Activated CD4-positive, alpha-beta memory T cell treated with anti-CD3 and anti-CD28 coated beads, Interleukin-2, amount 10 ng/mL, durations not matched to agents 7 days and 5 days (primary cell): Measurements from ENCODE around the gene SPIRE2. TPM values are rescaled to one million over a fixed set of nuclear protein-coding genes. Genes with fewer than 3 reads are reported as not detected.
"Not testable (repeated sequence)": the region's sequence is repeated elsewhere in the genome, so short reads cannot be mapped to it uniquely, and the experiment has no call there.

Experiments used
- CTCF ChIA-PET: fragments of 350-600 bp; sonication (Branson Sonifier 250); formaldehyde crosslinking; loops from one replicate; lab custom pipeline; 2021; ENCODE audit warnings: antibody characterized with exemption, inconsistent platforms; lab: Charles Lee
- POLR2A ChIA-PET: fragments of 350-600 bp; sonication (Branson Sonifier 250); formaldehyde crosslinking; loops from one replicate; lab custom pipeline; 2021; ENCODE audit warnings: antibody characterized with exemption; lab: Charles Lee
- DNase-seq: peaks from one replicate; pipeline ENCODE4 v3.0.0-alpha.2; 2020
- H3K27ac Mint-ChIP-seq: one replicate; pipeline ENCODE4 v1.8.0; 2021; ENCODE audit warnings: mild to moderate bottlenecking, mixed read lengths
- H3K27me3 Mint-ChIP-seq: one replicate; pipeline ENCODE4 v1.8.0; 2021; ENCODE audit warnings: mixed read lengths
- H3K36me3 Mint-ChIP-seq: one replicate; pipeline ENCODE4 v1.8.0; 2021; ENCODE audit warnings: low read depth, mixed read lengths
- H3K4me1 Mint-ChIP-seq: one replicate; pipeline ENCODE4 v1.8.0; 2021; ENCODE audit warnings: mixed read lengths
- H3K4me3 Mint-ChIP-seq: one replicate; pipeline ENCODE4 v1.8.0; 2021; ENCODE audit warnings: mild to moderate bottlenecking, mixed read lengths
- H3K9me3 Mint-ChIP-seq: one replicate; pipeline ENCODE4 v1.8.0; 2021; ENCODE audit warnings: mixed read lengths
- total RNA-seq, 2 experiments: library from RNA; stranded (reverse); gene quantifications; one replicate each; pipeline ENCODE4 v1.2.3, GENCODE V29; 2021

SPIRE2 gene
- total RNA-seq, 2 experiments from 2014 or later, result 1.6 to 1.8 TPM

DNA sequence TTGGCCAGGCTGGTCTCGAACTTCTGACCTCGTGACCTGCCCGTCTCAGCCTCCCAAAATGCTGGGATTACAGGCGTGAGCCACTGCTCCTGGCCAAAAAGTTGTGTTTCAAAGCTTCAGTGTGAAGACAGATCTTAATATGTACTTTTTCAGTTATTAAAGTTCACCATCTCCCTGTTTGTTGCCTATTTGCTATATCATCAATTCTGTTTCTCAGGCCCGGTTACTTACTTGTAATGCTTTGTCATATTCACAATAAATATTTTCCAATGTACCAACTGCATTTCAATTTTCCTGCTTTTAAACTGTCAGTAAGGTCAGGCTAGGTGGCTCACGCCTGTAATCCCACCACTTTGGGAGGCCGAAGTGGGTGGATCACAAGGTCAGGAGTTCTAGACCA lies 34.3 kb upstream of the SPIRE2 start:
- ChIA-PET POLR2A (interaction anchor here (0.8 to 1.9 kb wide), 5 partner anchors 10 to 88 kb away, joined by 3 to 8 read pairs (median 4); no protein-coding TSS in a partner anchor), CTCF (interaction anchor here (0.6 to 6.0 kb wide), 12 partner anchors 22 to 289 kb away, joined by 3 to 57 read pairs (median 5); no protein-coding TSS in a partner anchor)
- Mint-ChIP-seq H3K36me3 (peaks cover 61% of the 10 kb centered on the region), H3K27ac (no peak overlapping the region), H3K9me3 (no peaks in the 10 kb centered on the region), H3K4me1 (peaks cover 4% of the 10 kb centered on the region), H3K27me3 (no peaks in the 10 kb centered on the region), H3K4me3 (no peak overlapping the region)
- DNase-seq, result no peak

DNA sequence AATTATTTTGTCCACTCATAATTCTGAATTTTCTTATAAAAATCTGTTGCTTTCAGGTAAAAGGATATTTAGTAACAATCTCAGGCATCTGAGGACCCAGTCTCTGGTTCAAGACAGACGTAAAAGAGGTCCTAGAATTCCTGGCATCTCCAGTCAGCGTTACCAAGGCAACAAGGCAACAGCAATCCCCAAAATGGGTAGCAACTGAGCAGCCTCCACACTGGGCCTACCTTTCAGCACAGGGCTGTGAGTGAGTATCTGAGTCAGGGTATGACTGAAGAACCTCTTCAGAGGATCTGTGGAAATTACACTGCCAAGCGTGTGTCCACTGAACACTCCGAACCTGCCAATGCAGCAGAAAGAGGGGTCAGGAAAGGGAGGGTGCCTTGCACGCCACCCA lies 32.6 kb upstream of the SPIRE2 start:
- no peak for DNase-seq
- Mint-ChIP-seq H3K9me3 (no peaks in the 10 kb centered on the region), H3K27ac (no peak overlapping the region), H3K4me3 (no peak overlapping the region), H3K36me3 (peaks cover 67% of the 10 kb centered on the region), H3K27me3 (no peaks in the 10 kb centered on the region), H3K4me1 (peaks cover 4% of the 10 kb centered on the region)
- CTCF ChIA-PET, result interaction anchor here (2.4 kb wide), 1 partner anchor 65 kb away, joined by 12 read pairs; no protein-coding TSS in a partner anchor
- POLR2A ChIA-PET, result interaction anchor here (1.1 kb wide), 1 partner anchor 83 kb away, joined by 3 read pairs; no protein-coding TSS in a partner anchor

DNA sequence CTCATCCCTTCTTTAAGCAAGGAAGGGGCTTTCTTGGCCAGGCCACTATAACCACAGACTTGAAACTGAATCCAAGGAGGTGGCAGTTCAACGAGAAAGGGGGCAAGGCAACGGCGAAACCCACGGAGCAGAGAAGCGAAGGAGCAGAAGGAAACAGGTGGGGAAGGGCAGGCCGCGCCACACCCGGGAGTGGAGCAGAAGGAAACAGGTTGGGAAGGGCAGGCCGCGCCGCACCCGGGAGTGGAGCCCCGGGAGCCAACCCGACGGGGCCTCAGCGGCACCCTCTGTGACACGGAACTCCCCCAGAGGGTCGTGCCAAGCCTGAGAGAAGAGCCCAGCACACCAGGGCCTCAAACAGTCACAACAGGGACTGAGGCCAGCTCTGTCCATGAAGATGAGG lies 32.2 kb upstream of the SPIRE2 start:
- Mint-ChIP-seq H3K27ac (no peak overlapping the region), H3K36me3 (peaks cover 63% of the 10 kb centered on the region), H3K4me1 (peaks cover 4% of the 10 kb centered on the region), H3K27me3 (no peaks in the 10 kb centered on the region), H3K9me3 (no peaks in the 10 kb centered on the region), H3K4me3 (no peak overlapping the region)
- no peak for DNase-seq
- ChIA-PET CTCF (no interaction called here), POLR2A (interaction anchor here (1.1 kb wide), 1 partner anchor 83 kb away, joined by 3 read pairs; no protein-coding TSS in a partner anchor)

DNA sequence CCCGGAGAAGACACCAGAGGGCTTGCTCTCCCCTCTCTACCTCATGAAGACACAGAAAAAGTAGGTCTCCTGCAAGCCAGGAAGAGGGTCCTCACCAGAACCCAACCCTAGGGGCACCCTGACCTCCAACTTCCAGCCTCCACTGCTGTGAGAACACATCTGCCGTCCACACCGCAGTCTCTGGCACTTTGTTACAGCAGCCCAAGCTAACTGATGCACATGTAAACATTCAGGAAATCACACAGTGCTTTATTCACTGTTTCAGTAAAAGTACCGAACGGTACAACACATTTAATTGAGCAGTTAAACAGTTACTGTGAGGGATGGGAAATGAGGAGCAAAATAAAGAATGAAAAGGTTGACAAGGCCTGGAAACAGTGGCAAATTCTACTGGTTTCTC lies 30.1 kb upstream of the SPIRE2 start:
- Mint-ChIP-seq H3K27ac (no peak overlapping the region), H3K36me3 (peaks cover 50% of the 10 kb centered on the region), H3K4me3 (no peak overlapping the region), H3K4me1 (peaks cover under 1% of the 10 kb centered on the region), H3K9me3 (no peaks in the 10 kb centered on the region), H3K27me3 (no peaks in the 10 kb centered on the region)
- DNase-seq, result no peak
- CTCF ChIA-PET, result no interaction called here
- POLR2A ChIA-PET, result interaction anchor here (1.6 kb wide), 1 partner anchor 9 kb away, joined by 4 read pairs; no protein-coding TSS in a partner anchor

DNA sequence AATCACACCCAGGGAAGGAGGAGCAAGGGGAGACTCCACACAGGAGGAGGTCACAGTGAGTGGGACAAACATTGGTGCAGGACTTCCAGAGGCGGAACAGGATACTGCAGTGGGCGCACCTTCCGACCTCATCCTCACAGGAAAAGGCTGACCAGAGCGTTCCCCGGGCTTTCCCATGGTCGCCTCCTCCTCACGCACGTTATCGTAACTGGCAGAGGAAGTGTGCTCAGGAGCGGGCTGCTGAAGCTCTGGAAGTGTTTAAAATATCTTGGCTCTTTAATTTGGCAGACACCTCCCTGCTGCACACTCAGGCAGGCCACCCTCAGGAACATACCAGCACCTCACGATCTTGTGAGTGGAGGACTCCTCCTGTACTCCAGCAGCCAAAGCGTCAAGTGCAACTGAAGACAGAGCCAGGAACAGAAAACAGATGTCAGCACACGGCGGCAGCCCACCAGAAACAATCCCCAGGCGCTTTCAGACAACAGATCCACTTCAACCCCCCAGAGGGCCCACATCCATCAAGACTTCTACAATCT lies 29.4 kb upstream of the SPIRE2 start:
- no peaks in the 10 kb centered on the region for H3K4me1 Mint-ChIP-seq
- no peak overlapping the region for H3K4me3 Mint-ChIP-seq
- DNase-seq, result no peak
- CTCF ChIA-PET, result no interaction called here
- H3K27me3 Mint-ChIP-seq, result no peaks in the 10 kb centered on the region
- H3K27ac Mint-ChIP-seq, result no peak overlapping the region
- H3K36me3 Mint-ChIP-seq, result peaks cover 53% of the 10 kb centered on the region
- POLR2A ChIA-PET, result interaction anchor here (1.6 kb wide), 1 partner anchor 9 kb away, joined by 4 read pairs; no protein-coding TSS in a partner anchor
- no peaks in the 10 kb centered on the region for H3K9me3 Mint-ChIP-seq

DNA sequence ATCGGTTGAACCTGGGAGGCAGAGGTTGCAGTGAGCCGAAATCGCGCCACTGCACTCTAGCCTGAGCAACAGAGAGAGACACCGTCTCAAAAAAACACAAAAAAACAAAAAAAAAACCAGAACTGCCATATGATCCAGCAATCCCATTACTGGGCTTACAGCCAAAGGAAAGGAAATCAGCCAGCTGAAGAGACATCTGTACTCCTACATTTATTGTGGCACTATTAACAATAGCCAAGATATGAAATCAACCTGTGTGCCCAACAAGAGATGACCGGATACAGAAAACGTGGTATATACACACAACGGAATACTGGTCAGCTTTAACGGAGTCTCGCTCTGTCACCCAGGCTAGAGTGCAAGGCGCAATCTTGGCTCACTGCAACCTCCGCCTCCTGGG lies 26.5 kb upstream of the SPIRE2 start:
- Mint-ChIP-seq H3K27ac (no peak overlapping the region), H3K9me3 (no peaks in the 10 kb centered on the region), H3K27me3 (no peaks in the 10 kb centered on the region), H3K4me3 (no peak overlapping the region), H3K36me3 (peaks cover 54% of the 10 kb centered on the region), H3K4me1 (no peaks in the 10 kb centered on the region)
- no peak for DNase-seq
- POLR2A ChIA-PET, result no interaction called here
- CTCF ChIA-PET, result interaction anchor here (0.7 to 1.5 kb wide), 3 partner anchors 15 to 129 kb away, joined by 3 to 4 read pairs (median 3); partner anchors contain the start of gene FANCA

DNA sequence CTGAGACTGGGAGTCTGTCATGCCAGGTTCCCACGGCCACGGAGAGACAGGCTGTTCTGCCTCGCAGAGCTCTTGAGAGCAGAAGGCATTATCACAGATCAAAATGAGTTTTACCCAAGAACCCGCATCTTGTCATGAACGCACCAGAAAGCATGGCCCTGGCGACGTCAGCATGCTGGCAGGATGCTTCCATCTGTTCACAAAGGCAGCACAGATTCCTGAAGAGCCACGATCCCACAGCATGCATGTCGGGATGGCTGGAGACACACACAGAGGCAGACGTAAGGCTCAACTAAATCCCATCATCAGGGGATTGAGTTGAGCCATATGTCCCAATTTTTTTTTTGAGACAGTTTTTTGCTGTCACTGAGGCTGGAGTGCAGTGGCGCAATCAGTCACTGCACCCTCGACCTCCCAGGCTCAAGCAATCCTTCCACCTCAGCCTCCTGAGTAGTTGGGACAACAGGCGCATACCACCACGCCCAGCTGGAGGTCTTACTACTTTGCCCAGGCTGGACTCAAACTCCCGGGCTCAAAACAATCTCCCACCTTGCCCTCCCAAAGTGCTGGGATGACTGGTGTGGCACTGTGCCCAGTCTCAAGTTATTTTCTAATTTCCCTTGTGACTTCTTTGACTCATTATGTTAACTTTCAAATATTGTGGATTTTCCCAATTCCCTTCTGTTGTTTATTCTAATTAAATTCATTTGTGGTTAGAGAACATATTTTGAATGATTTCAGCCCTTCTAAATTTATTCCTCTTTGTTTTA lies 23.0 kb upstream of the SPIRE2 start:
- ChIA-PET CTCF (interaction anchor here (1.4 kb wide), 1 partner anchor 56 kb away, joined by 4 read pairs; no protein-coding TSS in a partner anchor), POLR2A (no interaction called here)
- Mint-ChIP-seq H3K27ac (no peak overlapping the region), H3K4me1 (no peaks in the 10 kb centered on the region), H3K9me3 (no peaks in the 10 kb centered on the region), H3K4me3 (no peak overlapping the region), H3K27me3 (no peaks in the 10 kb centered on the region), H3K36me3 (peaks cover 51% of the 10 kb centered on the region)
- DNase-seq, result no peak

DNA sequence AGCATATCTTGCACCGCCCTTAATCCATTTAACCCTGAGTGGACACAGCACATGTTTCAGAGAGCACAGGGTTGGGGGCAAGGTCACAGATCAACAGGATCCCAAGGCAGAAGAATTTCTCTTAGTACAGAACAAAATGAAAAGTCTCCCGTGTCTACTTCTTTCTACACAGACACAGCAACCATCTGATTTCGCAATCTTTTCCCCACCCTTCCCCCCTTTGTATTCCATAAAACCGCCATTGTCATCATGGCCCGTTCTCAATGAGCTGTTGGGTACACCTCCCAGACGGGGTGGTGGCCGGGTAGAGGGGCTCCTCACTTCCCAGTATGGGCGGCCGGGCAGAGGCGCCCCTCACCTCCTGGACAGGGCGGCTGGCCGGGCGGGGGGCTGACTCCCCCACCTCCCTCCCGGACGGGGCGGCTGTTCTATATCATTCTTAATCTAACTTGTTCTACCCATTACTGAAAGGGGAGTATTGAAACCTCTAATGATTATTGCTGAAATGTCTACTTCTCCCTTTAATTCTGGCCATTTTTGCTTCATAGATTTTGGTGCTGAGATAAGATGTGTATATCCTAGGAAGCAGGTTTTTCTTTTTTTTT lies 21.6 kb upstream of the SPIRE2 start:
- H3K36me3 Mint-ChIP-seq, result peaks cover 52% of the 10 kb centered on the region
- H3K27ac Mint-ChIP-seq, POLR2A ChIA-PET, DNase-seq, H3K27me3 Mint-ChIP-seq, H3K4me3 Mint-ChIP-seq, H3K4me1 Mint-ChIP-seq, H3K9me3 Mint-ChIP-seq, CTCF ChIA-PET: not testable (repeated sequence)

DNA sequence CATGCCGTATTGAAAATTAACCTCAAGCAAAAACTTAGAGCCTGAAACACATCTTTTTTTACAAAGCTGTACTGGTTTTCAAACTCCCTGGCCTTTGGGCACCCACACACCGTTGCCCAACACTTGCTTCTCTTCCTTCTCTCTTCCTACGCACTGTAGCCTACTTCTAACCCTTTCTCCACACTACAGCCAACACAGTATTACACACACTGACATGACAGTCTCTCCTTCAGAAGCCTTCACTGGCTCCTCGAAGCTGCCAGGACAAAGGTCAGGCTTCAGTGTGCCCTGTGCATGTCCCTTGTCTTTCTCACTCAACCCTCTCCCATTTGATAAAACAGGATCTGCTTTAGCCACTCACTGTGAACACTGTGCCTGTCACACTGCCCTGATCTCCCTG lies 19.8 kb upstream of the SPIRE2 start:
- Mint-ChIP-seq H3K4me3 (no peak overlapping the region), H3K27ac (no peak overlapping the region), H3K4me1 (peaks cover 4% of the 10 kb centered on the region), H3K9me3 (no peaks in the 10 kb centered on the region), H3K27me3 (no peaks in the 10 kb centered on the region), H3K36me3 (peaks cover 49% of the 10 kb centered on the region)
- ChIA-PET CTCF (no interaction called here), POLR2A (no interaction called here)
- no peak for DNase-seq

DNA sequence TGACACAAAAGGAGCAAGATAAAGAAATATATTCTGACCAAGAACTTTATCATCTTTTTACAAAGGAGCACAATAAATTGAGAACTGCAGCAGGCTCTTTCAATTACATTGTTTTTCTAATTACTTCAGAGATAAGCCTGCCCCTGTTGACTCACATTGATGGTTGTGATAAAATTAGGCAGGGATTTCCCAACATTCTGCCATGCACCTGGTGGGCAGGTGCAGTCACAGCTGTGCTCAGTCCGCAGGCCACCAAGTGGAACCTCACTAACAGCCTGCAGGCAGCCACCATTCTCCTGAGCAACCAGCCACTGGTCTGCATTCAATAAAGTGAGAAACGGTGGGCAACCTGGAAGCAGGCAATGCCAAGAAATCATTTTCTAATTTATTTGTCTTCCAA lies 17.0 kb upstream of the SPIRE2 start:
- no peak overlapping the region for H3K27ac Mint-ChIP-seq
- H3K36me3 Mint-ChIP-seq, result peaks cover 41% of the 10 kb centered on the region
- H3K9me3 Mint-ChIP-seq, result no peaks in the 10 kb centered on the region
- DNase-seq, result no peak
- ChIA-PET POLR2A (no interaction called here), CTCF (no interaction called here)
- H3K27me3 Mint-ChIP-seq, result no peaks in the 10 kb centered on the region
- no peak overlapping the region for H3K4me3 Mint-ChIP-seq
- H3K4me1 Mint-ChIP-seq, result peaks cover 22% of the 10 kb centered on the region

DNA sequence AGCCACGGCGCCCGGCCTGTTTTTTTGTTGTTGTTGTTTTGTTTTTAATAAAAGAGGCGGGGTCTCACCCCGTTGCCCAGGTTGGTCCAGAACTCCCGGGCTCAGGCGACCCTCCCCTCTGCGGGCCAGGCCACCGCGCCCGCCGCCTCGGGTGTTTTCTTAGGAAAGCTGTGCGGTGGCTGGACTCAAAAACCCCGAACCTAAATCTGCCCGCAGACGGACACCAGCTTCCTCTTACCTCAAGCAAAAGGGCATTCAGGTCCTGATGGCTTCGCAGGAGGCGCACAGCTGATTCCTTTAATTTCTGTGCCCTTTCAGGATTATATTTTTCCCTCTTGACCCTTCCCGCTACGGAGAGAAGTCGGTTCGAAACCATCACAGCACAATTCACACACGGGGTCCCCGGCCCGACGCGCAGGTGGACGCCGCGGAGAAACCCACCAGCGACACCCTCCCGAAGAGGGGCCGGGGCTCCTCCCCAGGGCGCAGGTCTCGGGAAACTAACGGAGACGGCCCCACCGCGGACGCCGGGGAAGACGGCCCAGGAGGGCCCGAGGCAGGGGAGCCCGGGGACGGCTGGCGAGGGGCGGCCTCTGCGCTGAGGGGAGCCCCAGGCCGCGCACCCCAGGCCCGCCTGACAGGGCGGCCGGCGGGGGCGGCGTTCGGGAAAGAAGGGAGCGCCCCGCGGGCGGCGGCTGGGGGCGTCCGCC lies 12.5 kb upstream of the SPIRE2 start:
- Mint-ChIP-seq H3K27ac (peak overlapping the region; percentile 69), H3K36me3 (peaks cover 16% of the 10 kb centered on the region), H3K9me3 (no peaks in the 10 kb centered on the region), H3K4me3 (peak overlapping the region; percentile 91), H3K4me1 (peaks cover 45% of the 10 kb centered on the region), H3K27me3 (no peaks in the 10 kb centered on the region)
- DNase-seq, result no peak
- ChIA-PET CTCF (interaction anchor here (0.5 to 2.1 kb wide), 5 partner anchors 13 to 223 kb away, joined by 3 to 11 read pairs (median 4); partner anchors contain the start of gene TCF25), POLR2A (interaction anchor here (0.8 to 3.4 kb wide), 9 partner anchors 11 to 117 kb away, joined by 3 to 18 read pairs (median 4); partner anchors contain the start of genes TCF25 and VPS9D1)

DNA sequence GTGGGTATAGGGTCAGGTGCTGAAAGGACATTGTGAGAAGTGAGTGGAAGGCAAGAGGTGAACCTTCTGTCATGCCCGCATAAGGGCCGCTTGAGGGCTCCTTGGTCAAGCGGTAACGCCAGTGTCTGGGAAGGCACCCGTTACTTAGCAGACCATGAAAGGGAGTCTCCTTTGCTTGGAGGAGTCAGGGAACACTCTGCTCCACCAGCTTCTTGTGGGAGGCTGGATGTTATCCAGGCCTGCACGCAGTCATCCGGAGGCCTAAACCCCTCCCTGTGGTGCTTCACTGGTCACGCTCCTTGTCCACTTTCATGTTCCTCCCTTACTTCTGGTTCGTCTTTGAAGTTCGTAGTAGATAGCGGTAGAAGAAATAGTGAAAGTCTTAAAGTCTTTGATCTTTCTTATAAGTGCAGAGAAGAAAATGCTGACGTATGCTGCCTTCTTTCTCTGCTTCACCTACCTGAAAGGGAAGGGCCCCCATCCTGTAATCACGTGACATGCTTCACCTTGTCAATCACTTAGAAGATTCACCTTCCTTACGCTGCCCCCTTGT lies 9.3 kb upstream of the SPIRE2 start:
- H3K27ac Mint-ChIP-seq, DNase-seq, H3K27me3 Mint-ChIP-seq, POLR2A ChIA-PET, H3K9me3 Mint-ChIP-seq, H3K36me3 Mint-ChIP-seq: not testable (repeated sequence)
- CTCF ChIA-PET, result interaction anchor here (0.7 kb wide), 1 partner anchor 504 kb away, joined by 3 read pairs; no protein-coding TSS in a partner anchor
- Mint-ChIP-seq H3K4me3 (peak overlapping the region; percentile 21), H3K4me1 (peaks cover 44% of the 10 kb centered on the region)
